Activated T-cell treated with anti-CD3 and anti-CD28 coated beads for 1 hour (primary cell): ENCODE results near the gene TRIM15.
"Not testable (repeated sequence)": the region's sequence is repeated elsewhere in the genome, so short reads cannot be mapped to it uniquely, and the experiment has no call there.

Experiments used
- DNase-seq: peaks from one replicate; pipeline ENCODE4 v3.0.0-alpha.2; 2020; ENCODE audit warnings: low read depth

TRIM15 gene

GRCh38 chr6:30198166-30199084 lies 35.1 kb downstream of the TRIM15 start:
- DNase-seq = no peak

- DNase-seq = no peak
Observed at GRCh38 chr6:30200551-30201281, 37.4 kb downstream of the TRIM15 start.

GRCh38 chr6:30202366-30202765 lies 39.0 kb downstream of the TRIM15 start:
- no peak for DNase-seq

GRCh38 chr6:30204116-30204515 lies 40.8 kb downstream of the TRIM15 start:
- DNase-seq = no peak

GRCh38 chr6:30206152-30206551 lies 42.8 kb downstream of the TRIM15 start:
- no peak for DNase-seq

- DNase-seq = no peak
Observed at GRCh38 chr6:30206799-30207618, 43.7 kb downstream of the TRIM15 start.

GRCh38 chr6:30207619-30208295 lies 44.4 kb downstream of the TRIM15 start:
- no peak for DNase-seq

GRCh38 chr6:30211306-30211705 lies 48.0 kb downstream of the TRIM15 start:
- no peak for DNase-seq

GRCh38 chr6:30211899-30212298 lies 48.6 kb downstream of the TRIM15 start:
- no peak for DNase-seq

GRCh38 chr6:30212865-30213666 lies 49.7 kb downstream of the TRIM15 start, which contains the start of gene TRIM26:
TRIM26 (minus strand) TSS chr6:30213406; CDS start chr6:30199103, 14,303 bp downstream.
- peak; percentile 90 for DNase-seq

- DNase-seq = no peak
Observed at GRCh38 chr6:30213667-30213956, 50.3 kb downstream of the TRIM15 start.

GRCh38 chr6:30213957-30214656 lies 50.8 kb downstream of the TRIM15 start:
- DNase-seq = peak; percentile 68

GRCh38 chr6:30214657-30214982 lies 51.3 kb downstream of the TRIM15 start:
- DNase-seq = no peak

GRCh38 chr6:30216096-30216495 lies 52.8 kb downstream of the TRIM15 start:
- no peak for DNase-seq

- peak; percentile 30 for DNase-seq
Observed at GRCh38 chr6:30219244-30219643, 55.9 kb downstream of the TRIM15 start.

- DNase-seq = not testable (repeated sequence)
Observed at GRCh38 chr6:30221395-30221794, 58.0 kb downstream of the TRIM15 start.

- DNase-seq = not testable (repeated sequence)
Observed at GRCh38 chr6:30221956-30222355, 58.6 kb downstream of the TRIM15 start.
